HG03280 (cell line): ENCODE measurements around the gene CUBN.

Experiments used
- ATAC-seq: cut with Tn5 transposase; IDR thresholded peaks from one replicate; pipeline ENCODE4 v1.9.1; 2021; ENCODE audit warnings: mild to moderate bottlenecking, moderate library complexity; ENCODE audit not compliant: unreplicated experiment

Gene CUBN

GRCh38 chr10:16803464-16803863, 326.1 kb downstream of the CUBN start:
- no peak for ATAC-seq

- ATAC-seq, result peak; percentile 63
Observed at GRCh38 chr10:16799621-16800020, 330.0 kb downstream of the CUBN start.

- no peak for ATAC-seq
Observed at GRCh38 chr10:16798571-16798970, 331.0 kb downstream of the CUBN start.

- no peak for ATAC-seq
Observed at GRCh38 chr10:16795410-16796073, 334.1 kb downstream of the CUBN start.

GRCh38 chr10:16794005-16794404, 335.6 kb downstream of the CUBN start:
- ATAC-seq, result no peak

GRCh38 chr10:16792675-16793074, 336.9 kb downstream of the CUBN start:
- ATAC-seq, result no peak

GRCh38 chr10:16789765-16790164, 339.8 kb downstream of the CUBN start:
- ATAC-seq, result no peak

GRCh38 chr10:16789261-16789660, 340.4 kb downstream of the CUBN start:
- ATAC-seq, result no peak

GRCh38 chr10:16788778-16789177, 340.8 kb downstream of the CUBN start:
- ATAC-seq, result no peak

GRCh38 chr10:16788125-16788524, 341.5 kb downstream of the CUBN start:
- no peak for ATAC-seq

- no peak for ATAC-seq
Observed at GRCh38 chr10:16787361-16787791, 342.2 kb downstream of the CUBN start.

- ATAC-seq, result no peak
Observed at GRCh38 chr10:16780338-16780880, 349.2 kb downstream of the CUBN start.

- no peak for ATAC-seq
Observed at GRCh38 chr10:16779384-16779915, 350.2 kb downstream of the CUBN start.

- ATAC-seq, result peak; percentile 43
Observed at GRCh38 chr10:16777473-16778370, 351.9 kb downstream of the CUBN start.

- no peak for ATAC-seq
Observed at GRCh38 chr10:16776896-16777295, 352.7 kb downstream of the CUBN start.
